C4-2B (cell line): Measurements from ENCODE around the gene FAHD2B.
"Not testable (repeated sequence)": the region's sequence is repeated elsewhere in the genome, so short reads cannot be mapped to it uniquely, and the experiment has no call there.

Experiments
- H3K27ac ChIP-seq: fragments of 450-650 bp; 2 replicates; pipeline ENCODE4 v1.5.1; 2017
- ZFX ChIP-seq: fragments of 450-650 bp; IDR thresholded peaks from 2 replicates; pipeline ENCODE4 v1.6.1; 2017
- TF ChIP-seq, protein P1 (sequence below): fragments of 450-650 bp; conservative IDR thresholded peaks from 2 replicates; pipeline ENCODE4 v1.5.1; 2017; ENCODE audit warnings: mild to moderate bottlenecking

FAHD2B gene

DNA sequence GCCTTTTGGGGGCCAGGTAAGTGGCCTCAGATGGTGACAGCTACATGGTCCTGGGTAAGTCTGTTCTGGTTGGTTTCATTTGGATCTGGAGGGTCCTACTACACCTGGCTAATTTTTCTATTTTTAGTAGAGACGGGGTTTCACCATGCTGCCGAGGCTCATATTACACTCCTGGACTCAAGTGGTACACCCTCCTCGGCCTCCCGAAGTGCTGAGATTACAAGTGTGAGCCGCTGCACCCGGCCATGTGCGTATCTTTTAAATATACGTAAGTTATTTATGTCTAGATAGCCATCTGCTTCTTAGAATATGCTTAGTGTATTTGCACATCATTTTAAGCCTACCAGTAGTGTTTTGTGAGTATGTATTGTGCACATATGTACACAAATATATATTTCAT, 17.5 kb downstream of the FAHD2B start:
- H3K27ac ChIP-seq, result not testable (repeated sequence)

DNA sequence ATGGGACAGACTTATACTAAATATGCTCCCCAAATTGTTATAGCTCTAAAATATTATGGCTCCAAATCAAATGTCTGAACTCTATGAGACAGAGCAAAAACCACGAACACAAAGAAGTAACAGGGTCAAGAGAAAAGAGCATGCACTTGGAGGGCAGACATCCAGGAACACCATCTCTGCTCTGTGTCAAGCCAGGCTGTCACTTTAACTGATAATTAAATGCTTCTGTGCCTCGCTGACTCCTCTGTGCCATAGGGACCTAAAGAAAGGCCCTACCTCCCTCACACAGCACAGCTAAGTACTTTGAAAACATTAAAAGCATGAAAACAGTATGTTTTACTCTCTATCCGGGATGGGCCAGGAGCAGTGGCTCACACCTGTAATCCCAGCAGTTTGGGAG, 23.8 kb downstream of the FAHD2B start:
- not testable (repeated sequence) for H3K27ac ChIP-seq

DNA sequence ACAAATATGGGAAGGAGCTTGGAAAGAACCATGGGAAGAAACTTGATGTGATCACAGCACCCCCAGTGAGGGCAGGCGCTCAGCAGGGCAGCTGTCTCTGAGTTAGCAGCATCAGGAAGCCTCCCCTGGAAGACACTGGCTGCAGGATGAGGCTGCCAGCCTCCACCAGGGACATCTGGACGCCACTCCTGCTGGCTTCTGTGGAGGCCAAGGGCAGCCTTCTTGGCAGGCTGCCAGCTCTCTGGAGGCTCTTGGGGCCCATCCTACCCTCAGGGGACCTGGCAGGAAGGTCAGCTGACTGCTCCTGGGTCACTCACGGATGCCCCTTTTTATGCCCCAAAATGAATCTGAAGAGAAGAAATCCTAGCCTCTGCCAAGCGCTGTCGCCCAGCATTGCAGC, 26.0 kb downstream of the FAHD2B start:
- H3K27ac ChIP-seq, result not testable (repeated sequence)

DNA sequence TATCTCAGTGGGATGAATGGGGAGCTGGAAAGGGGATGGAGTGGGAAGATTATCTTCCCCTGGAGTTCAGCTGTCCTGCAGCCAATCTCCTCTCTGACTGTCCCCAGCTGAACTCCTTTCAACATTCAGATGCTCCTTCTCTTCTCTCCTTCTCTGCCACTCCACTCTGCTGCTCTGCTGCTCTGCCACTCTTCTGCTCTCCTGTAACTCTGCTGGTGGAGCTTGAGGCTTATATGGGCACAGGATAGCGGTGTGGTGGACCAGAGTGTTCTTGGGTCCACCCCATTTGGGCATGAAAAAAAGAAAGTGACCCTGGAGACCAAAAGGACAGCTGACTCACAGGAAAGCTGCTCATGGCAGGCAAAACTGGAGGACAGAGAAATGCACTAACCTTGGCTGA, 26.6 kb downstream of the FAHD2B start:
- H3K27ac ChIP-seq, result no peak overlapping the region
- no peak for TF ChIP-seq ZFX
- TF ChIP-seq, protein P1, sequence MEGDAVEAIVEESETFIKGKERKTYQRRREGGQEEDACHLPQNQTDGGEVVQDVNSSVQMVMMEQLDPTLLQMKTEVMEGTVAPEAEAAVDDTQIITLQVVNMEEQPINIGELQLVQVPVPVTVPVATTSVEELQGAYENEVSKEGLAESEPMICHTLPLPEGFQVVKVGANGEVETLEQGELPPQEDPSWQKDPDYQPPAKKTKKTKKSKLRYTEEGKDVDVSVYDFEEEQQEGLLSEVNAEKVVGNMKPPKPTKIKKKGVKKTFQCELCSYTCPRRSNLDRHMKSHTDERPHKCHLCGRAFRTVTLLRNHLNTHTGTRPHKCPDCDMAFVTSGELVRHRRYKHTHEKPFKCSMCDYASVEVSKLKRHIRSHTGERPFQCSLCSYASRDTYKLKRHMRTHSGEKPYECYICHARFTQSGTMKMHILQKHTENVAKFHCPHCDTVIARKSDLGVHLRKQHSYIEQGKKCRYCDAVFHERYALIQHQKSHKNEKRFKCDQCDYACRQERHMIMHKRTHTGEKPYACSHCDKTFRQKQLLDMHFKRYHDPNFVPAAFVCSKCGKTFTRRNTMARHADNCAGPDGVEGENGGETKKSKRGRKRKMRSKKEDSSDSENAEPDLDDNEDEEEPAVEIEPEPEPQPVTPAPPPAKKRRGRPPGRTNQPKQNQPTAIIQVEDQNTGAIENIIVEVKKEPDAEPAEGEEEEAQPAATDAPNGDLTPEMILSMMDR, result no peak

DNA sequence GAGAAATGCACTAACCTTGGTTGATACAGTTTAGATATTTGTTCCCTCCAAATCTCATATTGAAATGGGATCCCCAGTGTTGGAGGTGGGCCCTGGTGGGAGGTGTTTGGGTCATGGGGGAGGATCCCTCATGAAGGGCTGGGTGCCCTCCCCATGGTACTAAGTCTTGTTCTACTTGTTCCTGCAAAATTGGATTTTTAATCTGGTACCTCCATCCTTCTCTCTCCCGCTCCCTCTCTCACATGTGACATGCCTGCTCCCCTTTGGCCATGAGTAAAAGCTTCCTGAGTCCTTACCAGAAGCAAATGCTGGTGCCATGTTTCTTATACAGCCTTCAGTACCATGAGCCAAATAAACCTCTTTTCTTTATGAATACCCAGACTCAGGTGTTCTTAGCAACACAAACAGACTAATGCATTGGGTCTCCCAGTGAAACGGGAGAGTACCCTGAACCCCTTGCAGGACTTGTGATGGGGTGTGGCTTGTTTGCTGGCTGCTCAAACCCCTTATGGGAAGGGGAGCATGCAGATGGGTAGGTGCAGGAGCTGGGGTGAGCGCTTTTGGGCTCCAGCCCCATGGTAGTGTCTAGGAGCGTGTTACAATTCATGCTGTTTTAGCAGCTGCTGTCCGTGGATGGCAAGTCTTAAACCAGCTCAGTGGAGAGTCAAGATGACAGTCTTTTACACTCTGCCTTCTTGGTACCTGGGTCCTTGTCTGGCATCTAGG, 27.2 kb downstream of the FAHD2B start:
- no peak overlapping the region for H3K27ac ChIP-seq
- TF ChIP-seq ZFX, result no peak
- TF ChIP-seq, protein P1, result no peak

DNA sequence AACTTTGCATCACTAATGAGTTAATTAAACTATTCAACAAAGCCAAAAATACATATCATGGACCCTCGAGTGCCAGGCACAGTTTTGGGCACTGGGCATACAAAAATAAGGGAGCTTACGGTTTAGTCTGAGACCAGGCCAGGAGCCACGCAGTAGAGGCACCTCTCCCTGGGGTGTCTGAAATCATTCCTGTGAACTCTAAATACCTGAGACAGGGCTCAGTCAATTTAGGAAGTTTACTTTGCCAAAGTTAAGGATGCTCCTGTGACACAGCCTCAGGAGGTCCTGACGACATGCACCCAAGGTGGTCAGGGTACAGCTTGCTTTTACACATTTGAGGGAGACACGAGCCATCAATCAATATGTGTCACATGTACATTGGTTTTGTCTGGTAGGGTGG, 28.7 kb downstream of the FAHD2B start:
- H3K27ac ChIP-seq, result not testable (repeated sequence)

DNA sequence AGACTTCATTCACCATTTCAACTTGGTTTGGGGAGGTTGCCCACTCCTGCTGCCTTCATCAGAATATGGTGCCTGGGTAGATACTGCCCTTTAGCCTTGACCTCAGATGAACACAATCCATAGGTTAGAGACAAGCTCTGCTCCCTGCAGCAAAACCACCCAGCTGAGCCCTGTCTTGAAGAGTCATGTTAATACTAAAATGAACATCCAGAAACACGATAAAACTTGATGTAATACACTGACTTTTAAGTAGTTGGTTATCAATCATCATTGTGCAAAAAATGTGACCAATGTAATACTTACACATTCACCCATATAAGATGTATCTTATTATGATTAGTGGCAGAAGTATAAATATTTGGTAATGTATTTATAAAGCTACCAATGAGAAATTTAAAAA, 32.7 kb downstream of the FAHD2B start:
- H3K27ac ChIP-seq, result not testable (repeated sequence)

DNA sequence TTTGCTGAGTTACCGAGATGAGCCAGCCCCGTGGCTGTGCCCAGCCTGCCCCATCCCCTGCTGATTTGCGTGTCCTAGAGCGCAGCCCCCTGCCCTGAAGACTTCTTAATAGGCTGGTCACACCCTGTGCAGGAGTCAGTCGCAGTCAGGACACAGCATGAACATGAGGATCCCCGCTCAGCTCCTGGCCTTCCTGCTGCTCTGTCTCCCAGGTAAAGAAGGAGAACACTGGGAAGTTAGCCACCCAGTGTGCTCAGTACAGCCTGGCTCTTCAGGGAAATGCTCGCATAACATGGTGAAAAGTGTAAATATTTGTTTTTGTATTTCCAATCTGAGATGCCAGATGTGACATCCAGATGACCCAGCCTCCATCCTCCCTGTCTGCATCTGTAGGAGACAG, 34.9 kb downstream of the FAHD2B start:
- not testable (repeated sequence) for H3K27ac ChIP-seq

DNA sequence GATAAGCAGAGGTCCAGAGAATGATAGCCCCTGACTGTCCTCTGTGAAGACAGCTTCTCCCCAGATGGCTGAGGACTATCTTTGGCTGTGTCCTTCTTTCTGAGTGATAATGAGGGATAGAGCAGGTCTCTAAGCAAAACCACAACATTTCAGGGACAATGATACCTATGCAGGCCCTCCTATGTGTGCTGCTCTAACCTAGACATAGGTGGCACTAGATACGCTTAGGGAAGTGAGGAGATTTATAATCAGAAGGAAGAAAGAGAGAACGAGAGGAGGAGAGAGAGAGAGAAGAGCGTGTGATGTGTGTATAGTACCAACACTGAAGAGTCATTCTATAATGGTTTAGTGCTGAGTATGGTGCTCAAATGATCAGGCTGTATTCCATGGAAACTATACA, 38.5 kb downstream of the FAHD2B start:
- not testable (repeated sequence) for H3K27ac ChIP-seq

DNA sequence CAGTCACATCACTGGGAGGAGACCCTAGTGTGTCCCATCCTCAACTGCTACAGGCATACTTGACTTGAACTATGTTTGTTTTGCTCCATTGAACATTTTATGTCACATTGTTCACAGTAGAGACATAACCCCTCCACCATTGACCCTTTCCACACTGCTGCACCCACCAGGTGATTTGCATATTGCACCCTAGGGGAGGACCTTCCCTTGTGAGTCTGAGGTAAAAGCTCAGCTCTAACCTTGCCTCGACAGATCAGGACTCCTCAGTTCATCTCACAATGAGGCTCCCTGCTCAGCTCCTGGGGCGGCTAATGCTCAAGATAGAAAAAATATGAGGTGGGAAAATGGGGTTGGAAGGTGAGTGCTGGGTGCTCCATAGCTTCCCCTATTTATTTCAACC, 44.6 kb downstream of the FAHD2B start:
- not testable (repeated sequence) for H3K27ac ChIP-seq

DNA sequence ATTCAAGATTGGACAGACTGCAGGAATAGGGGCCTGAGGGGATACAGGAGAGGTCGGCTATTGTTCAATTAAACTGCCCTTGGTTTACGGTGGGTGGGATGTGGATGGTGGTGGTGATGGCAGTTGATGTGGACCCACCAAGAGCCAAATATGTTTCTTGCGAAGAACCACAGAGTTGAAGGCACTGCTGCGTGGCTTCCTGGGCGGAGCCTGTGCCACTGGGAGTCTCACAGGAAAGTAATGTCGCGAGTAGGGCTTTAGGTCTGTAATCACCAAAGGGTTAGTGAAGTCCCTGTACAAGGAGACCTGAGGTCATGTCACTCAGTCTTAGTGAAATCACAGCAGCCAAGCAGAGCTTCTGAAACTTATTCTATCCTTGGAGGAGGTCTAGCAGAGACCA, 46.2 kb downstream of the FAHD2B start:
- not testable (repeated sequence) for H3K27ac ChIP-seq

DNA sequence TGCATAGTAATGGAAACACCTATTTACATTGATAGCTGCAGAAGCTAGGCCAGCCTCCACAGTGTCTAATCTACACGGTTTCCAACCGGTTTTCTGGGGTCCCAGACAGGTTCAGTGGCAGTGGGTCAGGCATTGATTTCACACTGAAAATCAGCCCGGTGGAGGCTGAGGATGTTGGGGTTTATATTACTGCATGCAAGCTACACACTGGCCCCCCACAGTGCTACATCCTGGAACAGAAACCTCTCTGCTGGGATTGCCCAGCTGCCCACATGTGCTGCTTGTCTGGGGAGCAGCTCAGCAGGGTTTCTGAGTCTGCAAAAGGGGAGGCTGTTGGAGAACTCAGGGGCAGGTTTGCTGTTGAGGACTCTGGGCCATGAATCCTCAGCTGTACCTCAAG, 48.0 kb downstream of the FAHD2B start:
- not testable (repeated sequence) for H3K27ac ChIP-seq

DNA sequence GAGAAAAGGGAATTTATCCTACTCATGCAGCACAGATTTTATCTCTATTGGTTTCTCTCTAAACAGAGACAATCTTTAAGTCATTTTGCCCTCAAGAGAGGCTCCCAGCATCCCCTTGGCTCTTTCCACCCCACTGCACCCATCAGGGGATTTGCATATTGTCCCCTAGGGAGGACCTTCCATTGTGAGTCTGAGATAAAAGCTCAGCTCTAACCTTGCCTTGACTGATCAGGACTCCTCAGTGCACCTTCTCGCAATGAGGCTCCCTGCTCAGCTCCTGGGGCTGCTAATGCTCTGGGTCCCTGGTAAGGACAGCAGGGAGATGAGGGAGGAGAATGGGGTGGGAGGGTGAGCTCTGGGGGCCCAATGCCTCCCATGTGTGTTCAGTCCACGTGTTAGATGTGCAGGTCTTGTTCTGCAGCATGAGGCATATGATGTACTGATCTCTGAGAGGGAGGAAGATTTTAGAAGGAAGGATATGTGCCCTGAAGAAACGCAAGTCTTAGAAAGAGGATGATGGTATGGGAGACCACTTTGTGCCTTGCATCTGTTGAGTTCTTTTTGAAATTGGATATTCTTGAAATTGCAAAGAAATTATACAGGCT, 48.7 kb downstream of the FAHD2B start:
- not testable (repeated sequence) for H3K27ac ChIP-seq
